Activated naive CD4-positive, alpha-beta T cell treated with anti-CD3 and anti-CD28 coated beads, Interleukin-2, amount 50 U/mL, for 24 hours (primary cell): ENCODE data around the gene KCNMA1.

Experiments used
- H3K27ac Mint-ChIP-seq: one replicate; pipeline ENCODE4 v1.8.0; 2021; ENCODE audit warnings: mild to moderate bottlenecking, mixed read lengths
- H3K27me3 Mint-ChIP-seq: one replicate; pipeline ENCODE4 v1.8.0; 2021; ENCODE audit warnings: mixed read lengths
- H3K36me3 Mint-ChIP-seq: one replicate; pipeline ENCODE4 v1.8.0; 2021; ENCODE audit warnings: mixed read lengths
- H3K4me1 Mint-ChIP-seq: one replicate; pipeline ENCODE4 v1.8.0; 2021; ENCODE audit warnings: mixed read lengths
- H3K4me3 Mint-ChIP-seq: one replicate; pipeline ENCODE4 v1.8.0; 2021; ENCODE audit warnings: mild to moderate bottlenecking, mixed read lengths
- H3K9me3 Mint-ChIP-seq: one replicate; pipeline ENCODE4 v1.8.0; 2021; ENCODE audit warnings: mixed read lengths

Gene KCNMA1

DNA sequence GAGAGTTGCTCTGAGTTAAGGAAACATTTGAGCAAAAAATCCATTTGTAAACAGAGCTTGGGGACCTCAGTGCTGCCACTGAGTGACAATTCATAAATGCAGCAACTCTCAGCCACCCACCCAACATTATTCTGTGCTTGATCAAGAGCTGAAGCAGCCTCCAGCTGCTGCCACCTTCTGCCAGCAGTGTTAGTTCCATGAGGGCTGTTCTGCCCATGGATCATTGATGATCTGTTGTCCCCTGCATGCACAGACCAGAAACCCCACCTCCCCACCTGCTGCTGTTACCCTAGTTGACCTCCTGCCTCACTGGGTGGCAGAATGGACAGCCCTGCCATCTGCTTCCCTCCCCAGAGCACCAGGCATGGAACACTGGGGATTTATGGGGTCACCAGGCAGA, 305.4 kb downstream of the KCNMA1 start:
- Mint-ChIP-seq H3K36me3 (no peaks in the 10 kb centered on the region), H3K27me3 (no peaks in the 10 kb centered on the region), H3K4me3 (no peak overlapping the region), H3K9me3 (no peaks in the 10 kb centered on the region), H3K27ac (no peak overlapping the region), H3K4me1 (no peaks in the 10 kb centered on the region)

DNA sequence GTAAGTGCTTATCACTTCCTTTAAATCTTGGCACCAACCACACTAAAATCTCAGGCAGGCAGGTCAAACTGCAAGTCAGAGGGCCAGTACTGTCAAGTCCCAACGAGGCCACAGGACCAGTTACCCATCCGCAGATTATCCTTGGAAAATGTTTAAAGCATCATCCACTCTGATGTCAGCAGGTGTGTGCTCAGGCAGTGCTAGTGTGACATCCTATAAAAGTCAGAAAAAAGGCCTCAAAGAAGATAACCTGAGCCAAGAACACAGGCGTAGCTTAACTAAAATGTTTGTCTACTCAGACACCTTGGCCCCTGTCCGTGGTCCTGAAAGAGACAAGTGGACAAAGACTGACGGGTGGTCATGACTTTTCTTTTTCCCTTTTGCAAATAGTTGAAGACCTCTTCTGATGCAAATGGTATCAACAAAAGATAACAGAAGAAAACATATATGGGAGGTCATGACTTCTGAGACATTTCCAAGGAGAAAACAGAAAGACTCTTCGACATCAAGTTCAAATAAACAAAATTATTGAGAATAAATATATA, 309.3 kb downstream of the KCNMA1 start:
- Mint-ChIP-seq H3K27me3 (peaks cover 2% of the 10 kb centered on the region), H3K27ac (no peak overlapping the region), H3K4me1 (no peaks in the 10 kb centered on the region), H3K4me3 (no peak overlapping the region), H3K36me3 (no peaks in the 10 kb centered on the region), H3K9me3 (peaks cover 5% of the 10 kb centered on the region)

DNA sequence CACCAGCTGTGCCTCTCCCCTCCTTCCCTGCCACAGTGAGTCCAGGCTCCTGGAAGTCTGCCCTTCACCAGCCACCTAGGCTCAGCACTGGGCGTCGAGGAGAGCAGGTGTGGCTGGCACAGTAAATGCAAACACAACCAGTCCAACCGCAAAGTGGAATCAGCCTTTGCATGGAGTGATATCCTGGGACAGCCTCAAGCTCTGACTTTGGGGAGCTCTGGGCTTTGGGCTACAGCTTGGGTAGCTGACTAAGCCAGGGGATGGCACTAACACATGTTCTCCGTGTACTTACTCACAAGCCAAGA, 312.4 kb downstream of the KCNMA1 start:
- H3K4me1 Mint-ChIP-seq = no peaks in the 10 kb centered on the region
- H3K27ac Mint-ChIP-seq = no peak overlapping the region
- no peaks in the 10 kb centered on the region for H3K36me3 Mint-ChIP-seq
- H3K4me3 Mint-ChIP-seq = no peak overlapping the region
- peaks cover 4% of the 10 kb centered on the region for H3K27me3 Mint-ChIP-seq
- peaks cover 5% of the 10 kb centered on the region for H3K9me3 Mint-ChIP-seq

DNA sequence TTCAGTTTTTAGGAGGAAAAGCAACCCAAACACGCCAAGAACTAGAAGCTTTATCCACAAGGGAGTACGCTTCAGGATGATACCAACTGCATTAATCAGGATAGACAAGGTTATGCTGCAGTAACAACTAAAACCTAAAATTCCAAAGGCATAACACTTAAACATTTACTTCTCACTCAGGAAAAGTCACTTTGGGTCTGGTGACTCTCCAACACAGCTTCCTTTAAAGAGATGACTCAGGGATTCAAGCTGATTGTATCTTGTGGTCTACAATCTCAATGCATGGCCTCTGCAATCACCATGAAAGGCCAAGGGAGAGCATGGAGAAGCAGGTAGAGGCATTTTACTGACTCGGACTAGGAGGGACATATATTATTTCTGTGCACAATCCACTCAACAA, 315.8 kb downstream of the KCNMA1 start:
- no peaks in the 10 kb centered on the region for H3K4me1 Mint-ChIP-seq
- no peak overlapping the region for H3K27ac Mint-ChIP-seq
- no peaks in the 10 kb centered on the region for H3K36me3 Mint-ChIP-seq
- H3K27me3 Mint-ChIP-seq = peaks cover 4% of the 10 kb centered on the region
- peaks cover 5% of the 10 kb centered on the region for H3K9me3 Mint-ChIP-seq
- no peak overlapping the region for H3K4me3 Mint-ChIP-seq

DNA sequence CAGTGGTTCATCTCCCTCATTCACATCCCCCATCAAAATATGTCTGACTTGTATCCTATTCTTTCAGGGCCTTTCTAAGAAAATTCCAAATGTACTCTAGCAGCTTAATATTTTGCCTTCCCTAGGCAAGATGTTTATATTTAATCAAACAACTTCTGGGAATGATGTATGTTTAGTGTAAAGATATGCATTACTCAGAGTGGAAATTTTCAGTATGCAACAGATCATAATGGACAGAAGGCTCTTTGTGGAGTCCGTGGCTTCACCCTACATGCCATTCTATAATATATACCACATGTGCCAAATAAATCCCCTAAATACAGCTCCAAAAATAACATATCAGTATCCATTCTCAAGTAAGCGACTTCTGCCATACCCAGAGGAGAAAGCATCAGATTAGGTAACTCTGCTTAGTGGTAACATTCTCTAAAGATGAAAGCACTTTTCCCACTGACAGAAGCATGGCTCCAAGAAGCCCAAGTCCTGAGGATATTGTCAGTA, 316.6 kb downstream of the KCNMA1 start:
- H3K27me3 Mint-ChIP-seq = peaks cover 1% of the 10 kb centered on the region
- H3K4me1 Mint-ChIP-seq = no peaks in the 10 kb centered on the region
- peaks cover 2% of the 10 kb centered on the region for H3K9me3 Mint-ChIP-seq
- no peak overlapping the region for H3K4me3 Mint-ChIP-seq
- H3K36me3 Mint-ChIP-seq = no peaks in the 10 kb centered on the region
- H3K27ac Mint-ChIP-seq = no peak overlapping the region

DNA sequence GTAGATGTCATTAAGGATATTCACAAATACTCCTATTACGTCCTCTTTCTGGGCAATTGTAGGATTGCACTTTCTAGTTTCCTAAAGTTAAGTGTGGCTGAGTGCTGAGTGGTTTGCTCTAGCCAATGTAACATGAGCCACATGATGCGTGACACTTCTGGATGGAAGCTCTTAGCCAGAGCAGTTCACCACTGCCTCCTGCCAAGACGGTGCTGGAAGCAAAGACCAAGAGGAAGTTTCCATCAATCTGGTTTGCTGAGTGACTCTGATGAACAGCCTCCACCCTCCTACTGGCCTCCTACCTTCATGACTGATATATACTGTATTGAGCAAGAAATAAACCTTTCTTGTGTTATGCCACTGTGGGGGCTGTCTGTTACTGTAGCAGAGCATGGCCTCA, 318.1 kb downstream of the KCNMA1 start:
- Mint-ChIP-seq H3K4me3 (no peak overlapping the region), H3K9me3 (no peaks in the 10 kb centered on the region), H3K4me1 (no peaks in the 10 kb centered on the region), H3K27me3 (peaks cover 1% of the 10 kb centered on the region), H3K36me3 (no peaks in the 10 kb centered on the region), H3K27ac (no peak overlapping the region)

DNA sequence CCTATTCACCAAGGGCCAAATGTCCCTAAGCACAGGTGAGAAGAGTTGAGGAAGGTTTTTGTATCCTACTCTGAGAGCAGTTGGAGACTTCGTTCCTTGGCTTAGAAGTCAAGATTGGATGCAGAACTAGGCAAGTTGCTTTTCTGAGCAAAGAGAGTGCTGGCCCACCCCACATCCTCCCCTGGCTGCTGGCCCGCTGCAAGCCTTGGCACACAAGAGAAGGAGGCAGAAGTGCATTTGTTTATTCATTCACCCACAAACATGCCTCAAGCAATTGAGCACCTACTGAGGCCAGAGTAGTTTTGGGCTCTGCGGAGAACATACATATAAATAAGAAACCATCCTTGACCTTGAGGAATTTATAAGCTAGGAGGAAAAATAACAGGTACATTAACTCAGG, 318.9 kb downstream of the KCNMA1 start:
- Mint-ChIP-seq H3K27me3 (peaks cover 1% of the 10 kb centered on the region), H3K9me3 (no peaks in the 10 kb centered on the region), H3K36me3 (no peaks in the 10 kb centered on the region), H3K4me3 (no peak overlapping the region), H3K27ac (no peak overlapping the region), H3K4me1 (no peaks in the 10 kb centered on the region)

DNA sequence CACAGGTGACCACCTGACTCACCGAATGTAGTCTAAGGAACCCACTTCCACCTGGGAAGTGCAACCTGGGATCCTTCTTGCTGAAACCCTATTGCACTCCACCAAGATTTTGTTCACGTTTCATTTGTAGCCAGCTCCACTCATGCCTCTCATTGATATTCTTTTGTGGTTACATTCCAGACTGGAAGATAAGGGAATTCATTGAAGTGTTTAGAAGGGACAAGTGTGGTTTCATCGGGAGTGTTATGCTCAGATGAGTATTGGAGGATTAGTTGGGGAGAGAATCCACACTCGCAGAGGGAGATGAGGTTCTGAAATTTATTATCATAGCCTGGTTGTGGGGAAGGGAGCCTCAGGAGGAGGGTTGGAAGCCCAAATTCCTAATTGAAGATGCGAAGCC, 320.4 kb downstream of the KCNMA1 start:
- H3K27ac Mint-ChIP-seq = no peak overlapping the region
- peaks cover 1% of the 10 kb centered on the region for H3K27me3 Mint-ChIP-seq
- H3K4me1 Mint-ChIP-seq = no peaks in the 10 kb centered on the region
- no peaks in the 10 kb centered on the region for H3K36me3 Mint-ChIP-seq
- no peak overlapping the region for H3K4me3 Mint-ChIP-seq
- H3K9me3 Mint-ChIP-seq = no peaks in the 10 kb centered on the region

DNA sequence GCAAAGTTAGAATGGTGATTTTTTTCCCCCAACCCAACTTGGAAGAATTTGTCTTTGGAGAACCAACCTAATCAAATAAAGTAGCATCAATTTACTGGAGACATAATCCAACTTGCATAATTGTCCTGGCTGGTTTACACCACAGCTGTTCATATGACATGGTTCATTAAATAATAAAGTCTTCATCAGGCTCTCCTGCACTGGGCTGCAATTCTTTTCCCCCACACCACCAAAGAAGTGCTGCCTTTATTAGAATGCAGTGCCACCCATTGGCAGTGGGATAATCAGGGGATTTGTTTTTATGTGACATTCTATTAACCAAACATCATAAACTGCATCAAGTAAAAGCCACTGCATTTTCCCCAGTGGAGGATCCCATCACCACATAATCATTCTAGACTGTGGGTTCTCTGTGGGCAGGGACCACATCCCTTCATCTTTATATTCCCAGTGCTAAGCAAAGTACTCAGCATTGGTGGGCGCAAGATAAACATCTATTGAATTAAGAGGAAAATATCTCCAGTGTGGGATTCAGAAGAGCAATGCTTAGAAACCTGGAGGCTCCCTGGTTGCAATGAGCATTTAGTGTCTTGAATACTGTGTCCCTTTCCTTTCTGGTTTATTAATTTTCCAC, 322.0 kb downstream of the KCNMA1 start:
- Mint-ChIP-seq H3K9me3 (no peaks in the 10 kb centered on the region), H3K4me3 (no peak overlapping the region), H3K27ac (no peak overlapping the region), H3K4me1 (no peaks in the 10 kb centered on the region), H3K36me3 (no peaks in the 10 kb centered on the region), H3K27me3 (no peaks in the 10 kb centered on the region)

DNA sequence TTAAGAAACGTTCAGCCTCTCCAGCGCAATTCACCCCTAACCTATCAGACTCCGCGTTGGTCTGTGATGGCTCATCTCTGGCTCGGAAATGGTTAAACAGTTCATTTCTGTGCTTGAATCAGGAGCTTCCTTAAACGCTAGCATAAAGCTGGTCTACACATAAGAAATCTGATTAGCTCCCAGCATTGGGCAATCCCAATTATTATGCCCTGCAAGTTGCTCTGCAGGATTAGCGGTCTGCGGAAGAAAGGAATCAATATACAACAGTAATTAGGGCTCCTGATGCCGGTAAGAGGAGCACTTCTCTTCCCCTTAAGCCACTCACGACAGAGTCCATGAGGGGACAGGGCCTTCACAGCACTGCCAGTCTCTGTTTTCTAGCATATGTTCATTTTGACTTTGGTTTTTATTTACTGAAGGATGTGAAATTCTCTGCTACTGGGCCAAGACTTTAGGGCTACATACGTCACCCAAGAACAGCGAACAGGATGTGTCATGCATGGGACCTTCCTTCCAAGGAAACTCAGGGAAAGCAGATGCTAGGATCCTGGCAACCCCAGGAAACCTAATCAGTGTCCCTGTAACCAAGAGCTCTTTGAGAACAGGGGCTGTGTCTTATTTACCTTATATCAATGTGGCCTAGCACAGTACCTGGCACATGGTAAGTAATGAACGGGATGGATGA, 324.4 kb downstream of the KCNMA1 start:
- peaks cover 3% of the 10 kb centered on the region for H3K27me3 Mint-ChIP-seq

DNA sequence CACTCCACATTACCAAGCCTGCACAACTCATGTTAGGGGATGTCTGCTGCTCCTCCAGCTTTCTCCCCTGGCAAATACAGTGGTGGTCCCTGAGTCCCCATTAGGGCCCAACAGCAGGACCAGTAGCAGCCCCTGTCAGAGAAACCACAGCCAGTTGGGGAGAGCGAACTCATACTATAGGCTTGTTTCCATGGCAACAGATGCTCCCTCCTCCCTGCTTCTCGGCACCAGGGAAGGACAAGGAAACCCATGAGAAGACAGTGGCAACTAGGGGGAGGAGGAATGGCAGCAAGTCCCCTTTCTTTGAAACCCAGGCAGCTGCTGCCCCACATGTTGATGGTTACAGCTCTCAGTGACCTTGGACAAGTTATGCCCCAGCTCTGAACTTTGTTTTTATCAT, 326.4 kb downstream of the KCNMA1 start:
- Mint-ChIP-seq H3K4me1 (no peaks in the 10 kb centered on the region), H3K27ac (no peak overlapping the region), H3K4me3 (no peak overlapping the region), H3K36me3 (no peaks in the 10 kb centered on the region), H3K9me3 (no peaks in the 10 kb centered on the region), H3K27me3 (peaks cover 5% of the 10 kb centered on the region)

More for the DNA sequence above, 324.4 kb downstream of the KCNMA1 start:
- Mint-ChIP-seq H3K4me1 (no peaks in the 10 kb centered on the region), H3K9me3 (no peaks in the 10 kb centered on the region), H3K4me3 (no peak overlapping the region), H3K27ac (no peak overlapping the region), H3K36me3 (no peaks in the 10 kb centered on the region)

DNA sequence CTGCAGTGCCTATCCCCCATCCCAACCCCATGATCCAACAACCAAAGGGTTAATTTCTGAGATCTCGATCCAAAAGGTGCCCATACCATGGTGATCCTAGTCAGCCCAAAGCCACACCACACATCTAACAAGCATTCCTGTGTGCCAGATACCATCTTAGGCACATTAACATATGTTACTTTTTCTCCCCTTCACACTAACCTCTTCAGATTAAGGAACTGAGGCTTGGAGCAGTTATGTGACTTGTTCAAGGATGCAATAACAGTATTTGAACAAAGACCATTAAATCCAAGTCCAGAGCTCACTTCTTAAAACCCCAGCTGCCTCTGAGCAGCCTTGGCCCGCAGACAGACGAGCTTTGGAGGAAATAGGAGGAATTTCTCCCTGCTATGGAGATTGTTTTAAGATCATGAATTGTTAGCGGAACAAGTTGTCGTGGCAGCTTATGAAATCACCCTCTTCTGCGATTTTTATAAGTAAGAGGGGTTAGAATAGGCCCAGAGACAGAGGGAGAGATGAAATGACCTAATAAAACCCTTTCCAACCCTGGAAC, 327.2 kb downstream of the KCNMA1 start:
- no peak overlapping the region for H3K27ac Mint-ChIP-seq
- H3K9me3 Mint-ChIP-seq = no peaks in the 10 kb centered on the region

DNA sequence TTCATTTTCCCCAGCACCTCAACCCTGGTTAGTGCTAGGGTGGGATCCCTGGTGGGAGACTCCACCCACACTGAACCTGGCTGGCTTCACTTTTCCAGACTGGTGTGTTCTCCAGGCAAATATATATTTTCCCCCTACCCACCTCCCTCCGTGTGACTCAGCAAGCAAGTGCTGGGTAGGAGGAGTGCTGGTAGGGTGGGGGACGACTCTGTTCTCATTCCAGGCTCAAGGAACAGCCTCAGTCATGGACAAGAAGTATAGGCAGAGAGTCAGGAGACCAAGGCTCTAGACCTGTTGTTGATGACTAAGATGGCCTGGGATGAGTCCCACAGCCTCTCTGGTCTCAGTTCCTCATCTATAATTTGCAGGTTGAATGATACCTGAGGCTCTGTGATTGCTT, 328.1 kb downstream of the KCNMA1 start:
- Mint-ChIP-seq H3K4me3 (no peak overlapping the region), H3K4me1 (no peaks in the 10 kb centered on the region), H3K36me3 (no peaks in the 10 kb centered on the region), H3K9me3 (no peaks in the 10 kb centered on the region), H3K27me3 (peaks cover 5% of the 10 kb centered on the region), H3K27ac (no peak overlapping the region)

More for the DNA sequence above, 327.2 kb downstream of the KCNMA1 start:
- Mint-ChIP-seq H3K4me1 (no peaks in the 10 kb centered on the region), H3K27me3 (peaks cover 5% of the 10 kb centered on the region), H3K36me3 (no peaks in the 10 kb centered on the region), H3K4me3 (no peak overlapping the region)

DNA sequence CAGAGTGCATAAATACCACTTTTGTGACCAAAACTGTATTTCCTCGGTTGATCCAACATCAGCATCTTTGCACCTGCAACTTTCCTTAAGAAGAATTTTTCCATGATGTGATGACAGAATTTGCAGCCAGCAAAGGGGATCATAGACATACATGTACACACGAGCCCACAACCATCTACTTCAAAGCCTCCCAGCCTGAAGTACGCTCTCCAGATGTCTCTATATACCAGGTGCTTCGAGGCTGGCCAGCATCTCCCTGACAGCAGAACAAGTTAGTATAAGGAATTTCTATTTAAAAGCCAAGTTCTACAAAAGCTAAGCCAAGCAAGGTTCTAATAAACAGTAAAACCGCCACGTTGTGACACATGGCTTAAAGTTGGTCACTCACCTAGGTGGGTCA, 328.5 kb downstream of the KCNMA1 start:
- Mint-ChIP-seq H3K27me3 (peaks cover 5% of the 10 kb centered on the region), H3K36me3 (no peaks in the 10 kb centered on the region), H3K27ac (no peak overlapping the region), H3K9me3 (no peaks in the 10 kb centered on the region), H3K4me3 (no peak overlapping the region), H3K4me1 (no peaks in the 10 kb centered on the region)

DNA sequence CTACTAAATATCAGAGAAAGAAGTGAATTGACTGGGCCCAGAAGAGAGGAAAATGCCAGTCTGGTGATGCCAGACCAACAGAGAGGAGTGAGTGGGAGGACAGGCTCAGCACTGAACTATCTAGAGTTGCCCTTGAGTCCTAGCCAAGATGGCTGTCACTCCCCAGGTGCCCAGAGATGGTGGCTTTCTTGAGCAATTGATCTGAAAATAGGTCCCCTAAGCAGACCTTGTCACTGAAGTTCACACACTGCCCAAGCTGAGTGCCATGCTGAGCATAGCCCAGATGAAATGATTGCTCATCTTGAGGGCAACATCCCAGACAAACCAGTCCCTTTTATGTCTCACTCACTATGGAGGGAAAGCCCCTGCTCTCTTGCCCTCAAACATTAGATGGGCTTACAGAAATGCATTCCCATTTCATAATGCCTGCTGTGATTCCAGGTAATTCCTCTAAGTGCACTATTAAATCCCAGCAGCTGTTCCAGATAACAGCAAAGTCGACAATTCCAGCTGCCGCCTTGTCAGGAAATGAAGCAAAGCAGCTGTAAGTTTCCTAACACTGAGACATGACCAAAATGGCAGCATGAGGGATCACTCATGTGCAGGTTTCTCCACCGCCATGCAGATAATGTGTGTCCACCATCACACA, 329.4 kb downstream of the KCNMA1 start:
- H3K27ac Mint-ChIP-seq = no peak overlapping the region
- H3K27me3 Mint-ChIP-seq = peaks cover 8% of the 10 kb centered on the region
- no peak overlapping the region for H3K4me3 Mint-ChIP-seq
- no peaks in the 10 kb centered on the region for H3K4me1 Mint-ChIP-seq
- H3K36me3 Mint-ChIP-seq = no peaks in the 10 kb centered on the region
- peaks cover 4% of the 10 kb centered on the region for H3K9me3 Mint-ChIP-seq

DNA sequence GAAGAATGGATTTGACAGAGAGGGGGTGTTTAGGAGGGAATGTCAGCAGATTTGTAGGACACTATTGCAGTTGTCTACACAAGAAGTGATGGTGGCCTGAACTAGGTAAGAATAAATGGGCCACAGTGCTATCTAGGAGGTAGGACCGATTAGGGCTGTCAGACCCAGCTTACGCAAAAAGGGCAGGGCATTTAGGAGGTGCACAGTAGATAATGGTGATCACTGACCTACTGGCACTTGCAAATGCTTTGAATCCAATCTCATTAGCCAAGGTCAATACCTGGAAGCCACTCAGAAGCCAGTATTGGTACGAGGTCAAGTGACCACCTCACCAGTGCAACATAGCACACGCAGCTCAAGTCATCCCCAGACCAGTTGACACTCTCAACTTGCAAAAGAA, 330.9 kb downstream of the KCNMA1 start:
- Mint-ChIP-seq H3K4me3 (no peak overlapping the region), H3K27ac (no peak overlapping the region), H3K36me3 (no peaks in the 10 kb centered on the region), H3K4me1 (no peaks in the 10 kb centered on the region), H3K9me3 (peaks cover 4% of the 10 kb centered on the region), H3K27me3 (peaks cover 11% of the 10 kb centered on the region)
